Measurements from ENCODE around the gene EDN1. TPM values are rescaled to one million over a fixed set of nuclear protein-coding genes. Genes with fewer than 3 reads are reported as not detected.
A peak's percentile ranks its signal among the peaks of the same experiment; 100 is the strongest.

The EDN1 gene
- polyA plus RNA-seq (ENCODE audit: insufficient read length): 2.0 TPM

GRCh38 chr6:12289933-12290820 lies at the start of gene EDN1:
TSS of gene EDN1 (plus strand) at chr6:12290361. CDS start at chr6:12290630, 269 bp downstream.
- DNase-seq: peak; percentile 74

DNA sequence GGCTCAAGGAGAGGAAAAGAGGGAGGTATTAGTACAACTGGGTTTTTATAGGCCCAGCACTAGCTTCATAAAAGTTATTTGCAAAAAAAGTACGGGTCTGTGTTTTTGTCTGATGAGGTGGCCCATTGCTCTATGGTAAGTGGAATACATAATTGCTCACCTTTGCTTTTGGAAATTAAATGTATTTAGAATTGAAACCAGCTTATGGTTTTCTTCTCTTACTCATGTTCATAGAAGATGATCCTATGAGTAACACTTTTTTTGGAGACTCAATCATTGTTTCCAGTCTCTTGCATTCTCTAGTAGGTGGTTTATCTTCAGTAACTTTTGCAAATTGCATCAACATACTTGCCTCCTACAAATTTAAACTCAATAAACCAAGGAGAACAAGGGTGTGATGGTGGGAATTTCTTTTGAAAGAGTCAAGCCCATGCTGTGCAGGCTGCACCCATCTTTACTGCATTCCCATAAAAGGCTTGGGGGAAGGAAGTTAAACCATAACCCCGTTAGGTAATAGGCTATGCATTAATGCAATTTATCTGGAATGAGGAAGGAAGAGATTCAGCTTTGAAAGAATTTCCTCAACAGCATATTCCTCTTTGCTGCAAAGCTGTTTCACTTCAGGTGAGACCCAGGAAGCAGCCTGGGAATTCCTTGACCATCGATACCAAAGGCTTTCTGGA lies 48.5 kb upstream of the EDN1 start:
- no peak for DNase-seq

DNA sequence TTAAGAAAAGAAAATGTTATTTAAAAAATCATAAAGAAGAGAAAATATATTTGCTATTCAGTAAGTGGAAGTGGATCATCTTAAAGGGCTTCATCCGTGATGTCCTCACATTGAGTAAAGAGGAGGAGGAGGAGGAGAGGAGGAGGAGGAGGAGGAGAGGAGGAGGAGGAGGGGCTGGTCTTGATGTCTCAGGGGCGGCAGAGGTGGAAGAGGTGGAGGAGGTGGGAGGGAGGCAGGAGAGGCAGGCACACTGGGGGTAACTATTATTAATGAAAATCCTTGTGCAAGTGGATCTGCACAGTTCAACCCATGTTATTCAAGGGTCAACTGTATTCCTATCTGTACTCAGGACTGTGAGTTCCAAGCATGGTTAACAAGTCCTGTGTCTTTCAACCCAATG lies 47.0 kb upstream of the EDN1 start:
- DNase-seq: no peak

DNA sequence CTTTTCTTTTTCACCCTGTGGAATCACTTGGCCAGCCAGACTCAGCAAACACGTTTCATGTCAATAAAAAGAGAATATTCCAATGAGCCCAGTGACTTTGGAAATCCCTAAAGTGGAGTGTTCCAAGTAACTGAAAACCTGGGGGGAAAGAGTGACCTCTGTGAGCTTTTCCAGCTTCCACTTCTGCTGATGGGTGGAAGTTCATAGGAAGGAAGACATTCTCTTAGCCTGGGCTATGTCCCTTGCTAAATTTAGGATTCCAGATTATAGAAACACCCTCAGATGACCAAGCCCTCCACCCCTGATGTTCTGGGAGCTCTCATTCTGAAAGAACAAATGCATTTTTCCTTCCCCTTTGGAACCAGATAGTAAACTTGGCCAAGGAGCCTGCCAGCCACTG lies 44.8 kb upstream of the EDN1 start:
- DNase-seq: no peak

- no peak for DNase-seq
Measured at GRCh38 chr6:12245763-12246718, 44.1 kb upstream of the EDN1 start.

DNA sequence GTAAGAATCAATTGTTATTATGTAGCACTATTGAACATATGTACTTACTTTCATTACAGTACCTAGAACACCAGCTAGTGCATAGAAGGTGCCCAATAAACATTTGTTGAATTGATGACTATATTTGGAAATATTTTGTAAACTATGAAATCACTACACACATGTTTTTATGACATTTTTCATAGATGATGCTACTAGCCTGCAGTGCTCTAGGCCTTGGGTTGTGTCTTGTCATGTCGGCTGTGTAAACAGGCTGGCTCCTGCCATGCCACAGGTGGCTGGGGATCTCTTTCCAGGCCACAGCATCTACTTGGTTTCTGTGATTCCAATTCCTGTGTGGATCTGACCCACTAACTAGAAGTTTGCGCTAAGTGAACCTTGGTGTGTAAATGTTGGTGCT lies 43.3 kb upstream of the EDN1 start:
- DNase-seq: no peak

DNA sequence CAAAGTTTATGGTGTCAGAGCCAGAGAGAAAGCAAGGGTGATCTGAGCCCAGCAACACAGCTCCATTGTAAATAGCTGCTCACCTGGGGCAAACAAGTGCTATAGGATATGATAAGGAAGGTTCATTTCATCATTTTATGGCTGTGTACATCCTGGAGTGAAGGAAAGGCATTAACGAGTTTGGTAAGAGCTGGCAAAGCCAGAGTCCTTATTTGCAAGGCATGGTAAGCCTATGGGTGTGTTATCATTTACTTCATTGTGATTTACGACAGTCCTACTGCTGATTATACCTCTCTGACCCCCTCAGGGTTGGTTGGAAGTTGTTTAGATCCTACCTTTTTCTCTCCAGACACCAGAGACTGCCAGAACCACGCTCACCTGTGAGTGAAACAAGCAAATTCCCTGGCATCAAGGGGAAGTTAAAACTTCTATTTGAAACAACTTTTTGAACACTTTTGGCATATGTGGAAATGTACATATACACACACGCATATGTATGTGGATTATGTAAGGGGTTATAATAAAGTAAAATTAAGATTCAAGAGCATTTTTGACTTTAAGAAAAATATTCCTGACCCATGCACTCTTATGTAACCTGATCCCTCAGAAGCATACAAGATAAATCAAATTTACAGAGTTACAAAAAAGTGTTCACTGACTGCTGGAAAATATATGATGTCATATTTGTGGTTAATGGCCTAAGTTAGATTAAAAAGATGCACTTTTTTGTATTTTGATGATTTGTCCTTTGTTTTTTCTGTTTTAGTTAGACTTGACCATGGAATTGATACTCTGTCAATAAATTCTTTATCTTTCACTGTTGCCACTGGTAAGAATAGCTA lies 40.4 kb upstream of the EDN1 start:
- DNase-seq: no peak

GRCh38 chr6:12250383-12250770 lies 39.8 kb upstream of the EDN1 start:
- DNase-seq: no peak

GRCh38 chr6:12254210-12254609 lies 36.0 kb upstream of the EDN1 start:
- no peak for DNase-seq

- DNase-seq: no peak
Measured at GRCh38 chr6:12258191-12258590, 32.0 kb upstream of the EDN1 start.

- DNase-seq: no peak
Measured at GRCh38 chr6:12258591-12259075, 31.5 kb upstream of the EDN1 start.

GRCh38 chr6:12260458-12261093 lies 29.6 kb upstream of the EDN1 start:
- no peak for DNase-seq

GRCh38 chr6:12261502-12261901 lies 28.7 kb upstream of the EDN1 start:
- no peak for DNase-seq

DNA sequence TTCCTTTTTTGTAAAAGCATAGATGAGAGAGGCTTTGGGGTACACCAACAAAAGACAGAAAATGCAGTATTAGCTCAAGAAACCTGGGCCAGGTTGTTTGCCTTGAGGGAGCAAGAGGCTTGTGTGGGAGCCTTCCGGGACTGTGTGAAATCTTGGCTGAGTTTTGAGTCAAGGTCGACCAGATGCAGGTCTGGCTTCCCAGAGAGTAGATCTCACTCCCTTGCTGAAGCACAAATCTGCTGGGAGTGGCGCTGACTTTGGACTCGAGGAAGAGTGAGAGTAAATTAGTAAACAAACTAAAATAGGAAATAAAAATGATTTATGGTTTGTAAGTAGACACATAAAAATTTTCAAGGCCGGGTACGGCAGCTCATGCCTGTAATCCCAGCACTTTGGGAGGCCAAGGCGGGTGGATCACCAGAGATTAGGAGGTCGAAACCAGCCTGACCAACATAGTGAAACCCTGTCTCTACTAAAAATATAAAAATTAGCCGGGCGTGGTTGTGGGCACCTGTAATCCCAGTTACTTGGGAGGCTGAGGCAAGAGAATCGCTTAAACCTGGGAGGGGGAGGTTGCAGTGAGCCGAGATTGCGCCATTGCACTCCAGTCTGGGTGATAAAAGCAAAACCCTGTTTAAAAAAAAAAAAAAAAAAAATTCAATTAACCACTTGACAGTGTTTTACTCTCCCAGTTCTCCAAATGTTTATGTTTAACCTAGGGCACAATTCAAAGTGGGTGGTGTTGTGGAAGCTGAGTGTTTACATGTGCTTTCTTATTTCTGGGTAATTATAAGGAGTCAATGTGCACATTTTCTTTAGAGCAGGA lies 27.7 kb upstream of the EDN1 start:
- DNase-seq: no peak

DNA sequence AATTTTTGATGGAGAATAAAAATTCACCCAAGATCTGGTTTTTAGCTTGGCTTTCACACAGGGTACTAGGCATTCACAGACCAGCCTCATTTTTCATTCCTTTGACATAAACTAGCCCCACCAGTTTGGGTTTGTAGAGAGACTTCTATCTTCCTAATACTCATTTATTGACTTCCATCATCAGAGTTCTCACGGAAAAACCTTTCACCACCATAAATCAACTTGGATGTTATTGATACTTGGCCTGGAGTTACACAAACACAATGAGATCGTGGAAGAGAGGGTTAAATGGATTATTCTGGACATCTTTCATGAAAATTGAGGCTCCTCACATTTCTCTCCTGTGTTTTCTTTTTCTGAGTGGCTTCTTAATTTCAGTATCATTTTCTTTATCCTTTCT lies 26.8 kb upstream of the EDN1 start:
- DNase-seq: no peak

GRCh38 chr6:12264671-12265070 lies 25.5 kb upstream of the EDN1 start:
- no peak for DNase-seq

DNA sequence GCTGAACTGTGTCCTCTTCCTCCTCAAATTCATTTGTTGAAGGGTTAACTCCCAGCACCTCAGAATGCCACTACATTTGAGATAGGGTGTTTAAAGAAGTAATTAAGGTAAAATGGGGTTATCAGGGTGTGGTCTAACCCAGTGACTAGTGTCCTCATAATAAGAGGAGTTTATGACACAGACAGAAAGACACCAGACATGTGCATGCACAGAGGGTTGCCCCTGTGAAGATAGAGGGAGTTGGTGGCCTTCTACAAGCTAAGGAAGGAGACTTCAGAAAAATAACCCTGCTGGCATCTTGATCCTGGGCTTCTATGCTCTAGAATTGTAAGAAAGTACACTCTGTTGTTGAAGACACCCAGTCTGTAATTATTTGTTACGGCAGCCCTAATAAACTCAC lies 24.9 kb upstream of the EDN1 start:
- no peak for DNase-seq

DNA sequence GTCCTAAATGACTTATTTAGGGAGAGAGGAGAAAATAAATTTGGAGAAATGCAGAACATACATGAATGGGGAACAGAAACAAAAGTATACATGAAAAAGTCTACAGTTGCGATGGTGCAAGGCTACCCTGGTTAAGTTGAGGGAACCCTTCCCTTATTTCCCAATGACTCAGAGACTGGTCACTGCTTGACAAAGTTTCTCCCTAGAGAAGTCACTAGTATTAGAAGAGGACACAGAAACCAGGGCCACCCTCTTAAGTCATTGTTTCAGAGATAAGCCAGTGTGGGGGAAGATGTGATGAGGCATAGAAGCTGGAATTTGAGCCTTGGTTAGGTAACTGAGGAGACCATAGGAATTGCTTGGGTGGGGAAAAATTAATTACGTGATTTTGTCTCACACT lies 24.4 kb upstream of the EDN1 start:
- no peak for DNase-seq

- DNase-seq: no peak
Measured at GRCh38 chr6:12266571-12266970, 23.6 kb upstream of the EDN1 start.

- no peak for DNase-seq
Measured at GRCh38 chr6:12269110-12269509, 21.1 kb upstream of the EDN1 start.

Data from hindlimb muscle (tissue), 1 donor.